Measurements from ENCODE around the gene KCNK3.
A peak's percentile ranks its signal among the peaks of the same experiment; 100 is the strongest.

KCNK3 gene

DNA sequence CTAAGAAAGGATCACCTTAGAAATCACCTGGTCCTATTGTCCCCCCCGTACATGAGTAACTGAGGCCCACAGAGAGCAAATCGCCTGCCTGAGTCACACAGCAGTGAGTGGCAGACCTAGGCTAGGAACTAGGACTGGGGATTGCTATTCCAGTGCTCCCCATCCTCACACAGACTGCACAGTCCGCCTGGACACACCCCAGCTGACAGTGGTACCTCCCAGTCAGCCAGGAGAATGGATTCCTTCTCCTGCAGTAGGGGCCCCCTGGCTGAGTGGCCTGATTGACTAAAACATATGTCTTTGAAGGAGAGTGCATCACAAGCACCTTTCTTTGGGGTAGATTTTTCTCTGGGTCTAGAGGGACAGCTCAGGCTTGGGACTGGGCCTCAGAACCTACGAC, 39.2 kb downstream of the KCNK3 start:
- Histone ChIP-seq H3K27me3 (replicated peaks) (peaks cover 17% of the 10 kb centered on the region), H3K36me3 (replicated peaks) (no peaks in the 10 kb centered on the region), H3K4me3 (ENCODE audit: low read depth, low read length) (no peak overlapping the region), H3K27ac (no peak overlapping the region)
- TF ChIP-seq, protein P1, sequence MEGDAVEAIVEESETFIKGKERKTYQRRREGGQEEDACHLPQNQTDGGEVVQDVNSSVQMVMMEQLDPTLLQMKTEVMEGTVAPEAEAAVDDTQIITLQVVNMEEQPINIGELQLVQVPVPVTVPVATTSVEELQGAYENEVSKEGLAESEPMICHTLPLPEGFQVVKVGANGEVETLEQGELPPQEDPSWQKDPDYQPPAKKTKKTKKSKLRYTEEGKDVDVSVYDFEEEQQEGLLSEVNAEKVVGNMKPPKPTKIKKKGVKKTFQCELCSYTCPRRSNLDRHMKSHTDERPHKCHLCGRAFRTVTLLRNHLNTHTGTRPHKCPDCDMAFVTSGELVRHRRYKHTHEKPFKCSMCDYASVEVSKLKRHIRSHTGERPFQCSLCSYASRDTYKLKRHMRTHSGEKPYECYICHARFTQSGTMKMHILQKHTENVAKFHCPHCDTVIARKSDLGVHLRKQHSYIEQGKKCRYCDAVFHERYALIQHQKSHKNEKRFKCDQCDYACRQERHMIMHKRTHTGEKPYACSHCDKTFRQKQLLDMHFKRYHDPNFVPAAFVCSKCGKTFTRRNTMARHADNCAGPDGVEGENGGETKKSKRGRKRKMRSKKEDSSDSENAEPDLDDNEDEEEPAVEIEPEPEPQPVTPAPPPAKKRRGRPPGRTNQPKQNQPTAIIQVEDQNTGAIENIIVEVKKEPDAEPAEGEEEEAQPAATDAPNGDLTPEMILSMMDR (IDR thresholded peaks at IDR 0.05; ENCODE audit: low read depth, low read length, missing control alignments) = no peak
- no peak for DNase-seq
- in situ Hi-C loops (cut with HindIII; ENCODE audit: low pct_ligation_motif_present, low sequenced_read_pairs) = no loop called here

GRCh38 chr2:26732446-26732845, 39.9 kb downstream of the KCNK3 start:
- H3K36me3 ChIP-seq (replicated peaks) = no peaks in the 10 kb centered on the region
- H3K27ac ChIP-seq = no peak overlapping the region
- in situ Hi-C loops (cut with HindIII; ENCODE audit: low pct_ligation_motif_present, low sequenced_read_pairs) = no loop called here
- no peak overlapping the region for H3K4me3 ChIP-seq (ENCODE audit: low read depth, low read length)
- peaks cover 17% of the 10 kb centered on the region for H3K27me3 ChIP-seq (replicated peaks)
- DNase-seq = no peak
- TF ChIP-seq, protein P1 (IDR thresholded peaks at IDR 0.05; ENCODE audit: low read depth, low read length, missing control alignments) = no peak

DNA sequence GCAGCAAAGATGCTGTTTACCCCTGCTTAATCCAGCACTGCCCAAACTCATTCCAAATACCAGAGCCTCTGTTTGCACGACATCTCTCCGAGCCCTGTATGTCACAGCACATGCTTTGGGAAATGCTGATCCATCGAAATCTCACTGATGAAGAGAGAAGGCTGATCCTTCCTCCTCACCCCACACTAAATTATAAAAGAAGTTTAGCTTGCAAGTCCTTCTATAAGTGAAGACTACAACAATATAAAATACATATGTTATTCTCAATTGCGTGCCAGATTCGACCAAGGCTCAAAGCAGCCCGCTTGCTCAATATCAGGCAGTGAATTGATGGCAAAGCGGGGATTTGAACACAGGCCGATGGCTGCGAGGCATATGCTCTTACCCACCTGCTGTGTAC, 40.9 kb downstream of the KCNK3 start:
- TF ChIP-seq, protein P1 (IDR thresholded peaks at IDR 0.05; ENCODE audit: low read depth, low read length, missing control alignments) = no peak
- no peak for DNase-seq
- no peak overlapping the region for H3K4me3 ChIP-seq (ENCODE audit: low read depth, low read length)
- no peak overlapping the region for H3K27ac ChIP-seq
- in situ Hi-C loops (cut with HindIII; ENCODE audit: low pct_ligation_motif_present, low sequenced_read_pairs) = no loop called here
- H3K27me3 ChIP-seq (replicated peaks) = peaks cover 8% of the 10 kb centered on the region
- no peaks in the 10 kb centered on the region for H3K36me3 ChIP-seq (replicated peaks)

DNA sequence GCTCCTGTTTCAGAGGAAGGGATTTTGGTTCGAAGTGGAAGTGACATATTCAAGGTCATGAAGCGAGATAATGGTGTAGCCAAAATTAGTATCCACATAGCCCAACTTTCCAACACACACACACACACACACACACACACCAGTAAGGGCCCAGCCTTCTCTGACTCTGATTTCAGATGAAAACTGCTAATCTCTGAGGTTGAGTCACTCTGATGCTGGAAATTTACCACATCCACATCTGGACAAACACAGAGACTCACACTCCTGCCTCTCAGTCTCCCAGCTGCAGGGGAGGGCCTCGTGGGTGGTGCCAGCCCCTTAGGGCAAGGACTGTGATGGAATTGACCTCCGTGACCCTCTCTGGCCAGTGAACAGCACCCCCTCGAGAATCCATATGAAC, 42.6 kb downstream of the KCNK3 start:
- peak; percentile 85 for DNase-seq
- H3K36me3 ChIP-seq (replicated peaks) = no peaks in the 10 kb centered on the region
- peaks cover 4% of the 10 kb centered on the region for H3K27me3 ChIP-seq (replicated peaks)
- in situ Hi-C loops (cut with HindIII; ENCODE audit: low pct_ligation_motif_present, low sequenced_read_pairs) = no loop called here
- H3K4me3 ChIP-seq (ENCODE audit: low read depth, low read length) = no peak overlapping the region
- no peak overlapping the region for H3K27ac ChIP-seq
- TF ChIP-seq, protein P1 (IDR thresholded peaks at IDR 0.05; ENCODE audit: low read depth, low read length, missing control alignments) = no peak

DNA sequence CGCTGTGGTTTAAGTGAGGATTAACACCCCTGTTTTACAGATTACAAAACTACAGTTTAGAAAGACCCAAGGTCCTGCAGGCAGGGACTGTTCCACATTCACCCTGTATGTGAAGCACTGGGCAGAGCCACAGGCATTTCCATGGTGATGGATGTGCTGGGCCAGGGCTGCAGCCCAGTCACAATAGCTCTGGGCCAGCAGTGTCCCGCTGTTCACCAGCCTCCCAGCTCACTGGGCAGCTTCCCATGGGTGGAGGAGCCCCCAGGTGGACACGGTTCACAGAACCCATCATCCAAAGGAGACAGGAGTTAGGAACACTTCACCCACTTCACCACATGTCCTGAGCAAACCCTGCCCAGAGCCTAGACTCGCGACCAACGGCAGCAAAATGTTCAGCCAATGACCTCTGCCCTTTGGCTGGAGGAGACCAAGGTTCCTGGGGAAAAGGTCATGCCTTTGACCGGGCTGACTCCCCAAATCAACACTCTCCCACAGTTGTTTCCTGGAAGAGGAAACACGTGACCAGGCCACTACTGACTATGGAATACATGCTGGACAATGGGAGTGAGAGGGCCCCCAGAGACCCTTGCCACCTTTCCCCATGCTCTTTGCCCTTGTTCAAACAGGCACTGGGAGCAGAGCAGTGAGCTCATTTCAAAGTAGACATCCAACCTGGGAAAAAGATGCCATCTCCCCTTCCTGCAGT, 43.5 kb downstream of the KCNK3 start:
- H3K4me3 ChIP-seq (ENCODE audit: low read depth, low read length) = no peak overlapping the region
- no peaks in the 10 kb centered on the region for H3K36me3 ChIP-seq (replicated peaks)
- TF ChIP-seq, protein P1 (IDR thresholded peaks at IDR 0.05; ENCODE audit: low read depth, low read length, missing control alignments) = no peak
- H3K27me3 ChIP-seq (replicated peaks) = peaks cover 2% of the 10 kb centered on the region
- in situ Hi-C loops (cut with HindIII; ENCODE audit: low pct_ligation_motif_present, low sequenced_read_pairs) = no loop called here
- H3K27ac ChIP-seq = no peak overlapping the region
- no peak for DNase-seq

- TF ChIP-seq, protein P1 (IDR thresholded peaks at IDR 0.05; ENCODE audit: low read depth, low read length, missing control alignments) = no peak
- Histone ChIP-seq H3K4me3 (ENCODE audit: low read depth, low read length) (no peak overlapping the region), H3K27me3 (replicated peaks) (peaks cover 2% of the 10 kb centered on the region), H3K27ac (no peak overlapping the region), H3K36me3 (replicated peaks) (no peaks in the 10 kb centered on the region)
- in situ Hi-C loops (cut with HindIII; ENCODE audit: low pct_ligation_motif_present, low sequenced_read_pairs) = no loop called here
- DNase-seq = no peak
Measured at GRCh38 chr2:26737221-26737620, 44.7 kb downstream of the KCNK3 start.
